GM18517 (cell line): ENCODE data around the gene ELOVL7.
"Not testable (repeated sequence)": the region's sequence is repeated elsewhere in the genome, so short reads cannot be mapped to it uniquely, and the experiment has no call there.

Experiments
- ATAC-seq: cut with Tn5 transposase; IDR thresholded peaks from one replicate; pipeline ENCODE4 v1.9.1; 2021; ENCODE audit warnings: mild to moderate bottlenecking, moderate library complexity; ENCODE audit not compliant: unreplicated experiment

ELOVL7 gene

GRCh38 chr5:60830581-60831127 lies 13.4 kb downstream of the ELOVL7 start:
- peak; percentile 50 for ATAC-seq

- no peak for ATAC-seq
These were observed 14.4 kb downstream of the ELOVL7 start for GRCh38 chr5:60829490-60830266.

- no peak for ATAC-seq
These were observed 16.9 kb downstream of the ELOVL7 start for GRCh38 chr5:60827201-60827600.

- ATAC-seq = peak; percentile 92
These were observed 17.4 kb downstream of the ELOVL7 start for GRCh38 chr5:60826653-60827052.

GRCh38 chr5:60823574-60823973 lies 20.5 kb downstream of the ELOVL7 start:
- no peak for ATAC-seq

DNA sequence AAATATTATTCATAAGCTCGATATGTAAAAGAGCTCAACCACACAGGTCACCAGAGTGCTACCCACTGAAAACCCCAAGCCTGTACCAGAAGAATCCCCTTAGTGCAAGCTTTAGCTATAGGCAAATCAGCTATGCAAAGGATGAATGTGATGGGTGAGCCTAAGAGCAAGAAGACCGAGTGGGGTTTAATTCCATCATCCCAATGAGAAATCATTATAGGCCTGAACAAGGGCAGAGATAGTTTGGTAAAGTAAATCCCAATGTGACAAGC lies 21.8 kb downstream of the ELOVL7 start:
- ATAC-seq = no peak

DNA sequence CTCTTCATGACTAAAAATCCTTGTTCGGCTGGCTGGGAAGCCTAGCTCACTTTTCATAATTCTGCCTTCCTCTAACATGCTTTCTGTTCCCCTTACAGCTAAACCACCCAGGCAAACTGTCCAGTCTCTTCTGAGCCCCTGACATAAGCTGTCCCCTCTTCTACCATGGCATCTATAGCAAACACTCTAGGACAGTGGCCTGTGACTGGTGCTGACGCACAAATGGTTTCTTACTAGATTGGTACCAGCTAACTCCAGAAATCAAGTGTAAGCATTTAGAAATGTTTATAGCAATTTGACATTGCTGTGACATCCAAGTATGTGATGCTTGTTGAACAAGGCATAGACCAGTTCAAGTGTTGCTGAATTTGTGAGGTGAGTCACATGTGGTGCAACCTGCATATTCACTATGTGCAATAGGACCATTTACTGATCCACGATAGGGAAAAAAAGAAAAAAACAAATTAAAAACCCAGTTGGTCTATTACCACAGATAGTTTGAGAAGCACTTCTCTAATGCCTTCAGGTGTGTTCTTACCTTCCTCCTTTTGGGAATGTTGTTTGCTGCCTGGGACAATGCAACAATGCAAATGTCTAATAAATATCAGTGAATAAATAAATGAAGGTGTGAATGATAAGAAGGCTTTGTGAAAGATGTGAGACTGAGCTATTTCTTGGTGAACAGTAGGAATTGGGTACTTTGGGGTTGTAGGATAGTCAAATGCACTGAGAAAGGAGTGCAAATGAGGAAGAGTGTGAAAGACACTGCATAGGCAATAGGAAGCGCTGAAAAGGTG lies 22.4 kb downstream of the ELOVL7 start:
- ATAC-seq = no peak

GRCh38 chr5:60820593-60821487 lies 23.2 kb downstream of the ELOVL7 start:
- no peak for ATAC-seq

DNA sequence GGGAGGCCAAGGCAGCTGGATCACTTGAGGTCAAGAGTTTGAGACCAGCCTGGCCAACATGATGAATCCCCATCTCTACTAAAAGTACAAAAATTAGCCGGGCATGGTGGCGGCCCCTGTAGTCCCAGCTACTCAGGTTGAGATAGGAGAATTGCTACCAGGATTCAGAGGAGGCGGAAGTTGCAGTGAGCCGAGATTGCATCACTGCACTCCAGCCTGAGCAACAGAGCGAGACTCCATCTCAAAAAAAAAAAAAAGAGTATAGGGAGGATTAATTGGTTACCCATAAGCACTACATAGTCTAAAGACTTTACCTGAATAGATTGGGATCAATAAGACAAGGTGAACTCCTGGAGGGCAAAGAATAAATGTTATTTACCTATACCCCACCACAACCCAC lies 27.9 kb downstream of the ELOVL7 start:
- ATAC-seq = not testable (repeated sequence)

- no peak for ATAC-seq
These were observed 29.6 kb downstream of the ELOVL7 start for GRCh38 chr5:60814498-60814897.

DNA sequence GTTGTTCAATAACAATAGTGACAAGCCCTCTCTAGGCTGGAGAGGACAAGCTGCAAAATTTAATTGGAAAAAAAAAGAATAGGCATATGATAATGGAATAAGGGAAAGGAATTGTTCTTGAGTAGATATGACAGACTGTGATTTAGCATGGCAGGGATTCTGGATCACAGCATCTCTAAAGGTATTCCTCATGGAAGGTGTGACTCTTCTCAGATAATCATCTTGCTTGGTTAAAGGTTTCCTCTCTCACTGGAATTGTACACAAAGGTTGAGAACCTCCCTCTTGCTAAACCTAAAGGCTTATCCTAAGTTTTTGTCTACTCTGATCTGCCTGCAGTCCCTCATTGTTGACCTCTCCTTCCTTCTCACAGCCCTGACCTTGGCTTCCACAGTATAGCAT lies 31.6 kb downstream of the ELOVL7 start:
- ATAC-seq = no peak

- peak; percentile 61 for ATAC-seq
These were observed 33.0 kb downstream of the ELOVL7 start for GRCh38 chr5:60811105-60811504.

GRCh38 chr5:60810438-60811085 lies 33.5 kb downstream of the ELOVL7 start:
- ATAC-seq = peak; percentile 89

DNA sequence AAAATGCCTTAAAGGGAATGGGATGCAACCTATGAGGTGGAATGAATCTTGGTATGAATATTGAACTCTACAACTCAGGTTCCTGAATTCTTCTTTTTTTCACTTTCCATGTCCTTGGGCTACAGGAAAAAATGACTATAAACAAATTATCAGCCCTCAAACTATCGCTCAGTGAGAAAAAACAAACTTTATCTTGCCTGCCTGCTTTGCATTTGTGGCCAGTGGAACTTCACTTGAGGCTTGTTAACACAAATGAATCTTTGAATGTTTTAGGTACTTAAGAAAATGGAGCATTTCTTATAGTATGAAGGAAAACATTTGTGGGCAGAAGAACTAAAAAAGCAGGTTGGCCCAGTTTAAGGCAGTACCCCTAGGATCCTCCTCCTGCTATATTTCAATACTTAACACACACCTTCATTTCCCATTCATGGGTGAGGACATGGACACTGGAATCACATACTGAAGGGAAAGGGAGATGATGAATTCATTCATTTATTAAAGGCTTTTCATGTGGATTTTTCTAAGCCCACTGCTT lies 34.1 kb downstream of the ELOVL7 start:
- ATAC-seq = no peak

DNA sequence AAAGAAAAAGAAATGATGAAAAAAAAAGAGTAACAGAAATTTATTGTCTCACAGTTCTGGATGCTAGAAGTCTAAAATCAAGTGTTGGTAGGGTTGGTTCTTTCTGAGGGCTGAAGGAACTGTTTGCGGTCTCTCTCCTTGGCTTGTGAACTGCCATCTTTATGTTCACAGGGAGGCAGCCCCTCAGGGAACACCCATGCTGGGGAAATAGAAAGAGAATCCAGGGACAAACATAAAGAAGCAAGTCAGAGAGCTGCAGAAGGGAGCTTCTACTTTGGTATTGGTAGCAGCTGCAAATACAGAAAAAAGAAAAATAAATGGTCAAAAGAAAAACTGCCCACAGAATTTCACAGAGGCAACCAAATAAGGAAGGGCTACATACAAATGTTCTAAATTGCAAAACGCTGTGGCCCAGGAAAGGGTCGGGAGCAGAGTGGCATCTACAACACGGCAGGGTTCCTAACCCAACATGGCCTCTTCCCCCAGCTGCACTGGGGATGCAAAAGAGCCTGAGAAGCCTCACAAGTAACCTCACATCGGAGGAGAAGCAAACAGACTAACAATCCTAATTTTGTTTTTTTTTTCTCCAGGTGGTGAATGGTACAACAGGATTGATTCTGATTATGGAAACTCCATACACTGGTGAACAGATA lies 37.4 kb downstream of the ELOVL7 start:
- no peak for ATAC-seq

DNA sequence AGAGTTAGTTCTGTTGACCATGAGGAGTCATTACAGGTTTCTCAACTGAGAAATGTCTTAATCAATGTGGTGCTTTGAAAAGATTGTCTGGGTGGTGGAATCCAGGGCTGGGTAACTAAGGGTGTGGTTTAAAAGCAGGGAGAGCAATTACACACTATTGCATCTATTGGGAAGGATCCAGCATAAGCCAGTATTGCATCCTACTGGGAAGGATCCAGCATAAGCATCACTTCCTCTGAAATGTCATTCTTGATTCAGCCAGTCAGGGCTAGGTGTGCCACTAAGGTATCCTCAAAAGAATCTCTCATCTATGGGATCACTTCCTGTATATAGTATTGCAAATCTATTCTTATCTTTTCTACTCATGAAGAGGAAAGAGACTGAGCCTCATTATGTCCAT lies 38.6 kb downstream of the ELOVL7 start:
- no peak for ATAC-seq

DNA sequence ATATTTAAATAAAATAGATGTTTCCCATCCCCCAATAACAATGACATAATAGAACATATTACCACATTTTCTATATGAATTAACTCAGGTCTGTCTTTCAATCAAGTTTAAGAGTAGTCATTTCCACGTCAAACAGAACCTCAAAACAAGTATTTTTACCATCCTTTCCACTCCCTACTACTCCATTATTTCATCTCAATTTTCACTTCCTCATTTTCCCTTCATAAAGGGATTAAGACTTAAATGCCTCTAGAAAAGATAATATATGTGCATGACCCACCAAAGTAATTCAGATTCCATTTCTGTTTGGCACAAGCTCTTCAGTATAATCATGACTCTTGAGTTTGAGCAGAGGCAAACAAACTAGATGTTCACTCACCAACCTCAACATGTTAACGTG lies 40.4 kb downstream of the ELOVL7 start:
- ATAC-seq = no peak

GRCh38 chr5:60802986-60803385 lies 41.1 kb downstream of the ELOVL7 start:
- no peak for ATAC-seq

GRCh38 chr5:60802226-60802625 lies 41.8 kb downstream of the ELOVL7 start:
- ATAC-seq = no peak
